ENCODE data around the gene PDS5B. TPM values are rescaled to one million over a fixed set of nuclear protein-coding genes. Genes with fewer than 3 reads are reported as not detected.
"Not testable (repeated sequence)": the region's sequence is repeated elsewhere in the genome, so short reads cannot be mapped to it uniquely, and the experiment has no call there.

The PDS5B gene
- total RNA-seq, 1 experiment from 2014 or later: 16.3 TPM

DNA sequence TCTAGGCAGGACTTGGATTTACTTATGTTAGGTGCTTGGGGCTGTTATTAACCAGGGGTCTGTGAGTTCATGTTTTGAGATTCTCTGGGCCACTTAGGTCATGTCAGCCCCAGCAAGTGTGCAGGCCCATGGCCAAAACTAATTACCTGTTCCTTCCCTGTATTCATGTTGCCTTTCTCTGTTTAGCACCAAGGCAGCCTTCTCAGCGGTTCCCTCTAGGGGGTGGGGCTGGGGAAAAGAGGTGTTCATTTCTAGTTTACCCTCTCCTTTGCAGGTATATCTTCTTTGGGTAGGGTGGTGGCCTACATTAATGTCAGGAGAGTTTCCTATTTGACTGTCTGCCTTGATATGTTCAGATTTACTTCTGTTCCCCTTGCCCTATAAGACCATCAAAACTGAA is 61.7 kb downstream of the PDS5B start:
- no peak for DNase-seq (ENCODE audit: low read depth)

DNA sequence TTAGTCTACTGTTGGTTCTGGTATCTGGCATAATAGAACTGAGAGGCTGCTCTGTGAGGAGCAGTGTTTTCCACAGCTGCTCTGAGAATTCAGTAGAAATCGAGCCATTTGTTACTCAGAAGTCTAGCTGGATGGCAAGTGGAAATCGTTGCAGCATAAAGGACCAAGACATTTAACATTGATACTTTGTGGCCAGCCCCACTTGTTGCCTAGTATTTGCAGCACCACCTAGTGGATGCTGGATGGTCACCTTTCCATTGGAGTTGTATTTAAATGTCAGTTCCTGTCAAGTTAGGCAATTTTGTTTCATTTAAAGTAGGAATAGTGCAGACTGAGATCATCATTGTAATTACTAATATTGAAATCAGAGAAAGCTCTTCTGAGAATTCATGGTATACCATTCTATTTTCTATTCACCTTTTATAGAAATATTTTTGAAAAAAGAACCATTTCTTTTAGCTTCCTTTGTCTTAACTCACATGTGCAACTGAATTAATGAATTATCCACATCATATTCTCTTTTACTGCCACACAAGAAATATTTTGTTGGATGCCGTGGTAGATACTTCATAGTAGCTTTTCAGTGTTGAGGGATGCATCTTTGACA is 64.6 kb downstream of the PDS5B start:
- peak; percentile 66 for DNase-seq (ENCODE audit: low read depth)

DNA sequence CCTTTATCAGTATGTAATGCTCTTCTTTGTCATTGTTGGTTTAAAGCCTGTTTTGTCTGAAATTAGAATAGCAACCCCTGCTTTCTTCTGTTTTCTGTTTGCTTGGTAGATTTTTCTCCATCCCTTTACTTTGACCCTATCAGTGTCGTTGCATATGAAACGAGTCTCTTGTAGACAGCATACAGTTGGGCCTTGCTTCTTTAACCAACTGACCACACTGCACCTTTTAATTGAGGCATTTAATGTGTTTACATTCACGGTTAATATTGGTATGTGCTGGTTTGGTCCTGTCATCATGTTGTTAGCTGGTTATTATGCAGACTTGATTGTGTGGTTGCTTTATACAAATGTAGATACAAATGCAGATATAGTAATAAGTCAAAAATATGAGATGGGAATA is 71.1 kb downstream of the PDS5B start:
- DNase-seq (ENCODE audit: low read depth): no peak

DNA sequence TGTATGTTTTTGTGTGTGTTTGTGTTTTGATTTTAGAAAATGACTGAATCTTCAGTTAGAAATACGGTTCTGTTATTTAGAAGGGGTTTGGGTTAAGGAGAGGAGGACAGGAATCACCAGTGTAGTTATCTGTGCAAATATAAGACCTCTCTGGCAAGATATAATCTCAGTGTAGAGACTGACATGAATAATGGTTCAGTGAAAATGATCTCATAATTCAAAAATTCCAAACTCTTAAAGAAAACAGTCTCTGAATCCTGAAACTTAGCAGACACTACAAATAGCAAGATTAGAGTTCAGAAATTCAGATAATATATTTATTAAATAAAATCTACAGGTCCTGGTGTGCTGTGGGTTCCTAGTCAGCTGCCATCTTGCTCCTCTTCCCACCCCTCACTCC is 73.5 kb downstream of the PDS5B start:
- DNase-seq (ENCODE audit: low read depth): no peak

DNA sequence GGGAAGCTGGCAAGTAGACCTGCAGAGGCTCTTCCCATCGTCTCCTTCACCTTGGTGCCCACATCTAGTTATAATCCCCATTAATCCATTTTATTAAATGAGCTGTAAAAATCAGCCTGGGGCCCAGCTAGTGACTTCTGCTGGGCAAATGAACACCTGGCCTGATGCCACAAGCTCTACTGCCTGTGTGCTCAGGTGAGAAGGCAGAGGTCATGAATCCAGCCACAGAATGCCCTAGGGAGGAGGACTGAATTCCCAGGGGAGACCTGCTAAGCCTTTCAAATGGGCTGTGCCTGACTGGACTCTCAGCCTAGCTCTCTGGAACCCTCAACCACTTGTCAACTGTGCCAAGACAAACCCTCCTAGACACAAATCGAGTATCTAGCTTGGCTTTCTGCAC is 74.0 kb downstream of the PDS5B start:
- no peak for DNase-seq (ENCODE audit: low read depth)

DNA sequence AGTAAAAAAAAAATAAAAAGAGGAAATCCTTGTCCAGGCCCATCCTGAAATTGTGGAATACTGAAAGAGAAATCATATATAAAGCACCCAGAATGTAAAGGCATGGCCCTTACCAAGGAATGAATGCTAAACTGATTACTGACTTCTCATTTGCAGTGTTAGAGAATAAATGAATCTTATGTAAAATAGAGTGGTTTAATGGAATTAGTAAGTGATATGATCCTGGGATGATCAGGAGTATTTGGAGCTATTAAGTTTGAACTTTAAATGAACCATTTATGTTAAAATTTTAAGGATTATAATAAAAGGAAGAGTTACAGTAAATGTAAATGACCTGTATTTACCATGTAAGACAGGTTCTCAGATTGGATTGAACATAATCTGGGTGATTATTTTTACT is 75.4 kb downstream of the PDS5B start:
- DNase-seq (ENCODE audit: low read depth): no peak

DNA sequence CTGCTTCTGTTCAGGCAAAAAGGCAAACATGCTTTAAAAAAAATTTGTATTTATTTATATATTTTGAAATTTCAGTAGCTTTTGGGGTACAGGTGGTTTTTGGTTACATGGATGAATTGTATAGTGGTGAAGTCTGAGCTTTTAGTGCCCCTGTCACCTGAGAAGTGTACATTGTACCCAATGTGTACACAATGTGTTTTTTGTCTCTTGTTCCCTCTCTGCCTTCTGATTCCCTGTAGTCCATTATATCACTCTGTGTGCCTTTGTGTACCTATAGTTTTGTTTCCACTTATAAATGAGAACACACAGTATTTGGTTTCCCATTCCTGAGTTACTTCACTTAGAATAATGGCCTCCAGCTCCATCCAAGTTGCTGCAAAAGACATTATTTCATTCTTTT is 77.4 kb downstream of the PDS5B start:
- no peak for DNase-seq (ENCODE audit: low read depth)

DNA sequence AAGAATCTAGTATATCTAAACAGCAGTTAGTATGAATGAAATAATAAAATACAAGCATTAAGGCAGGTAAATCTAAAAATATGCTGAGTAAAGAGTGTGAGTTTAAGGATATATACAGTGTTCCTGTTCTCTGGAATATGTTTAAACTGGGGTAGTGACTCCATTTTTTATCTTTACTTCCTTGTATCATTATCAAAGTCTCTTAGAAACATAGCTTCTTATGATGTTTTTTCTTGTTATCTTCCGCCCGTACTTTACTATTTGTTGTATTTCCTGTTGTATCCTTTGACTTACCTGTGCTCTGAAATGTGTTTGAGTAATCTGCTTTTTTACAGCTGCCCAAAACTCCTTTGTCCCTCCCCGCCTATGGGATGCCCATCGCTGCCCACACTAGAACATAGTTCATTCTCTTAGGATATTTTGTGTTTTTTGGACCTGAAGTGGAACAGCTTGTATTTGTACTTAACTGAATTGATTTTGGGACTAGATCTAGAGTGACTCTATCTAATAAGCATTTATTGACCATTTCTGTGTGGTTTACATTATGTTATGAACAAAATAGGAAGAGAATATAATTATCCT is 80.8 kb downstream of the PDS5B start:
- DNase-seq (ENCODE audit: low read depth): no peak

DNA sequence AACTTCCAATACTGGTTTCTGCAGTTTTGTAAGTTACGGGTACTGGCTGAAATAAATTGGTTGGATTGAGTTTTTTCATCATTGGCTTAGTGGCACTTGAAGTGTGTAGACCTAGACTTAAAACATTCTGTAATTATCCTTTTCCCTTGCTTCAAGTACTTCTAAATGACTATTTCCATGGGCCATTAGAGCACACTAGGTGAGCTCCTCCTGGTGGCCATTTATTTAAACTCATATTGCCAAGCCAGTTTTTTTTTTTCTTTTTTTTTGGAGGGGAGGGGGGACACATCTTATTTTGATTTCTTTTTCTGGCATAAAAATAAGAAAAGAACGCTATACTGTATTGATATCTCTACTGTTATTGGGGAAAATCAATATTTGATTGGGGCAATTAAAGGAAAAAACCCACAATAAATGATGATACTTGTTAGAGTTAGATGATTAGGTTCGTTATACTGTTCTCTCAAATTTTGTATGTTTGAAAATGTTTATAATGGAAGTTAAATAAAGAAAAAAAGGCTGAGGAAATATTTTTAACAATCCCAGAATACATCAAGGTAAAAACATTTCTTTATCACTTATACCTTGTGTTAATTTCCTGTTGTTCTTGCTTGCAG is 82.9 kb downstream of the PDS5B start:
- DNase-seq (ENCODE audit: low read depth): peak; percentile 46

DNA sequence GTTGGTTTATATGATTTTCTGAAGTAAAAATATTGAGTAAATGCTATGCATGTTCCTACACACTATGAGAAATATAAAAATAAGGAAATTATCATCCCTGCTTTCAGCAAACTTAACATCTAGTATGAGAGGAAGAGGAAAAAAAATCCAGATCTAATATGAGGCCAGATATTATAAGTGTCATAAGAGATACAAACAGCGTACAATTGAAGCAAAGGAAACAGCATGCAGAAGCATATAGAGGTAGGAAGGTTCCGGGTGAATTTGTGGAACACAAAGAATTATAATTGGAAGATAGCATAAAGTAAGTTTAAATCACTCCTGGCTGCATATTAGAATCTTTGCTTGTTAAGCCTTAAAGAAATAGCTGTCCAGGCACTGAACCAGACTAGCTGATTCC is 88.3 kb downstream of the PDS5B start:
- DNase-seq (ENCODE audit: low read depth): no peak

DNA sequence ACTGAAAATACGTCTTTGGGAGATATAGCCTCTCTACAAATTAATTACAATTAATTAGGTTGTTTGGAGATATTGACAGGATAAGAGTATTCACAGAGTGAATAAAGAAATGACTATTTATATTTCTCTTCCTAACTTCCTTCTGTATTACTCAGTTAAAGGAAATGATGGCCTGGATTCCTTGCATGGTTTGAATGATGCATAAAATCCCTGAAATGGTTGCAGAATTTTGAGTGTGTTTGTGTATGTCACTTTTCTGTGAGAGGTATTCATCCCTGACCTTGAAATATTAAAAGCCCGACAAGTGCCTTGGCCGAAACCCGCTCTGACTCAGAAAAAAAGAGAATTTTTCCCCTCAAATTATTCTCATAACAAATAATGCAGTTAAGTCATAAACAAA is 90.0 kb downstream of the PDS5B start:
- DNase-seq (ENCODE audit: low read depth): no peak

DNA sequence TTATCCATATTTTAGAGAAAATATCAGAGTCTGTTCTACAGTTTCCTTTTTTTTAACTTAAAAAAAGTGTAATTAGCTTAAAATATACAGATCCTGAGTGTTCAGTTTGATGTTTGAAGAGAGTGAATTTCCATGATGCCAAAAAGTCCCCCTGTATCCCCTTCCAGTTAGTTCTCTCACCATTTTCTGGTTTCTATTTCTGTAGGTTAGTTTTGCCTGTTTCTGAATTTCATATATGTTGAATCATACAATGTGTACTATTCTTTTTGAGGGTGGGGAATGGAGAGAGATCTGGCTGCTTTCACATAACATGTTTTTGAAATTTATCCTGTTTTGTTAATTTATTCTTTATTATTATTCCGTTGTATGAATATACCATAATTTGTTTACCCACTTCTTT is 95.9 kb downstream of the PDS5B start:
- DNase-seq (ENCODE audit: low read depth): no peak

DNA sequence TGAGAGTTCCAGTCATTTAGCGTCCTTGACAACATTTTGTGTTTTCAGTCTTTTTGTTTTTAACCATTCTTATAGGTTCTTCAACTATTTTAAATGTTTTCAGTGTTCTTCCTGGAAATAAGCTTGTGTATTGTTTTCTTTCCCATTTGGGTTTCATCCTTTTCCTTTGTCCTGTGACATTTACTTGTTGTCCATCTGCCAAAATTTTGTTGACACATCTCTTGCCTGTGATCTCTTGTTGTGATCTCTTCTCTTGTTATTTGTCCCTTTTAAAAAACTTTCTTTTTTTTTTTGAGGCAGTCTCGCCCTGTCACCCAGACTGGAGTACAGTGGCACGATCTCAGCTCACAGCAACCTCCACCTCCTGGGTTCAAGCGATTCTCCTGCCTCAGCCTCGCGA is 96.5 kb downstream of the PDS5B start:
- no peak for DNase-seq (ENCODE audit: low read depth)

DNA sequence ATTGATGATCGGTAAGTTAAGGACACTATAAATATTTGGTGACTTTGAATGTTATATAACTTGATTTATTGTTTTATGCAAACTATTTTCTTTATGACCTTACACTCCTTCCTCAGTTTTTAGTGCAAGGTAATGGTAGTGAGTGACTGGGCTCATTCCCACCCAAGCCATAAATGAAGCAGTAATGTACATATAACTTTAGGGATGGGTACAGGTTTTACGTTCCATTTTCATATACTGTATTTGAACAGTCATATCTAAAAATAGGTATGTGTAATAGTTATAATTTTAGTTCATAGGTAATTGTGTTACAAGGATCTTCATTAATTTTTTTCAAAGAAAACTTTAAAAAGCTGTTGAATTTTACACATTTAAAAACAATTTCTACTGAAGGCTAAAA is 101.0 kb downstream of the PDS5B start:
- DNase-seq (ENCODE audit: low read depth): no peak

DNA sequence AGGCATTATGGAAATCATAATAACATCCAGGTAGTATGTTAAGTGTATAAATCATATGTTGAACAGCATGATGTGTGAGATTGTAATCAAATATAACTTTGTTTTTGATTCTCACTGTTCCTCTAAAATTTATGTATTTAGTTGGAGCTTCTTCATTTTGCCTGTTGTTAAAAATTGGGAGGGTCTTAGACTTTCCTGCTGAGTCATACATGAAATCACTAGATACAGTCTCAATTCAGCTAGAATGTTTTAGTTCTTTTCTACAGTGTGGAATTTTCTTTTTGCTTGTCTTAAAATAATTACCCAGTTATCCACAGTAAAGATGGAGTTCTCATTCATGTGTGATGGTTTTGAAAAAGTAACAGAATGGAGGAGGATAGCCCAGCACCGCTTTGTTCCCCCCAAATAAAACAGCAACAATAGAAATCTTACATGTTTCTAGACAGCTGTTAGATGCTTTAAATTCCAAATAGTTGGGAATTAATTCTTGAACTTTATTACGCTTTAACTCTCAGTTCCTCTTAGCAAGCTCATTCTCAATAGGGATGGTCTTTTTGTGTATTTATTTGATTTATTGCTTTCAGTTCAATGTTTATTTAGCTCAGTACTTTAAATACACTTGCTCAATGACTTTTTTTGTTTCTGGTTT is 109.5 kb downstream of the PDS5B start:
- no peak for DNase-seq (ENCODE audit: low read depth)

DNA sequence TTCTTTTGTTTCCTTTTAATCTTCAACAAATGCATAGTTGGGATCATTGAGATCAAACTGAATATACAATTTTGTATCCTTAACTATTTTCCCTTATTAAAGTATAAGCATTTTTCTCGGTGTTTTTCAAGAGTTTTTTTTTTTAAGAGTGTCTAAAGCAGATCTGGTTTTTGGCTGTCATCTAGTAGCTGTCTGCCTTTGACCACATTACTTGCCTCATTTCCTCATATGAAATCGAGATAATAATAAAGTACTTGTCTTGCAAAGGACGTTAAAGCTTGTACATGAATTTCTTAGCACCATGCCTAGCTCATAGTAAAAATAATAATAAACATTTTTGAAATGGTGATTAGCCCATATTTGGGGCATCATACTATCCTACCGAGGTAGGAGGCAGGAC is 121.2 kb downstream of the PDS5B start:
- DNase-seq (ENCODE audit: low read depth): no peak

DNA sequence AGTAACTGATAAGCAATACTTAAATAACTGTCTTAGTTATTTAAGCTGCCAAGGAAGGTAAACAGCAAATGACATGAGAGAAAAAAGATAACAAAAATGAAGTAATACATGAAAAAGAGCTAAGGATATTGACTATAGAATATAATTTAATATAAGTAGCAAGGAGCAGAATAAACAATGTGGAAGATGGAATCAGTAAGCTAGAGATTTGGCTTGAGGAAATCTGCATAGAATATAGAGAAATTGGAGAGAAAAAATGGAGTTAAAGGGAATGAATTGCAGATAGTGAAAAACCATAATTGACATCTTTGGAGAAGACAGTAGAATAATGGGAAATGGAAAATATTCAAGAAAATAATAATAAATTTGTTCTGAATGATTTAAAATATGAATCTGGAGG is 127.1 kb downstream of the PDS5B start:
- no peak for DNase-seq (ENCODE audit: low read depth)

DNA sequence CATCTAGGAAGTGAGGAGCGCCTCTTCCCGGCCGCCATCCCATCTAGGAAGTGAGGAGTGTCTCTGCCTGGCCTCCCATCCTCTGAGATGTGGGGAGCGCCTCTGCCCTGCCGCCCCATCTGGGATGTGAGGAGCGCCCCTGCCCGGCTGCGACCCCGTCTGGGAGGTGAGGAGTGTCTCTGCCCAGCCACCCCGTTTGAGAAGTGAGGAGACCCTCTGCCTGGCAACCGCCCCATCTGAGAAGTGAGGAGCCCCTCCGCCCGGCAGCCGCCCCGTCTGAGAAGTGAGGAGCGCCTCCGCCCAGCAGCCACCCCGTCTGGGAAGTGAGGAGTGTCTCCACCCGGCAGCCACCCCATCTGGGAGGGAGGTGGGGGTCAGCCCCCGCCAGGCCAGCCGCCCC is 129.9 kb downstream of the PDS5B start:
- not testable (repeated sequence) for DNase-seq (ENCODE audit: low read depth)

DNA sequence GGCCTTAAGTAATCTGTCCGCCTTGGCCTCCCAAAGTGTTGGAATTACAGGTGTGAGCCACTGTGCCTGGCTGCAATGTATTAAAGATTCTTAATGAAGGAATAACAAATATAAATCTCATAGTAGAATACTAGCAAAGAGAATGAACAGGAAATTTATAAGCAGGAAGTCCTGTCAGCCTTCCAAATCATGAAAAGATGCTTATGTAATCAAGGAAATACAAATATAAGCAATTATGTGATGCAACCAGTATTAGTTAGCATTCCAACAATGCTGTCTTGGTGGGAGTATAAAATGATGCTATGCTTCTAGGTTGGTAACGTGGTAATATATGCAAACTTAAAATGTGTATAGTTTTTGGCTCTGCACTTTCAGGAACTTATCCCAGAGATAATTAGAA is 133.8 kb downstream of the PDS5B start:
- DNase-seq (ENCODE audit: low read depth): no peak

DNA sequence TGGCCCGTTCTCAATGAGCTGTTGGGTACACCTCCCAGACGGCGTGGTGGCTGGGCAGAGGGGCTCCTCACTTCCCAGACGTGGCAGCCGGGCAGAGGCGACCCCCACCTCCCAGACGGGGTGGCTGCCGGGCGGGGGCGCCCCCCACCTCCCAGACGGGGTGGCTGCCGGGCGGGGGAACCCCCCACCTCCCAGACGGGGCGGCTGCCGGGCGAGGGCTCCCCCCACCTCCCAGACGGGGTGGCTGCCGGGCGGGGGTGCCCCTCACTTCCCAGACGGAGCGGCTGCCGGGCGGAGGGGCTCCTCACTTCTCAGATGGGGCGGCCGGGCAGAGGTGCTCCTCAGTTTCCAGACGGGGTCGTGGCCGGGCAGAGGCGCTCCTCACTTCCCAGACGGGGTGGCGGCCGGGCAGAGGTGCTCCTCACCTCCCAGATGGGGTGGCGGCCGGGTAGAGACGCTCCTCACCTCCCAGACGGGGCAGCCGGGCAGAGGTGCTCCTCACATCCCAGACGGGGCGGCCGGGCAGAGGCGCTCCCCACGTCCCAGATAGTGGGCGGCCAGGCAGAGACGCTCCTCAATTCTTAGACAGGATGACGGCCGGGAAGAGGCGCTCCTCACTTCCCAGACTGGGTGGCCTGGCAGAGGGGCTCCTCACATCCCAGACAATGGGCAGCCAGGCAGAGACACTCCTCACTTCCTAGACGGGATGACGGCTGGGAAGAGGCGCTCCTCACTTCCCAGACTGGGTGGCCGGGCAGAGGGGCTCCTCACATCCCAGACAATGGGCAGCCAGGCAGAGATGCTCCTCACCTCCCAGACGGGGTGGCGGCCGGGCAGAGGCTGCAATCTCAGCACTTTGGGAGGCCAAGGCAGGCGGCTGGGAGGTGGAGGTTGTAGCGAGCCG is 135.1 kb downstream of the PDS5B start:
- DNase-seq (ENCODE audit: low read depth): not testable (repeated sequence)

DNA sequence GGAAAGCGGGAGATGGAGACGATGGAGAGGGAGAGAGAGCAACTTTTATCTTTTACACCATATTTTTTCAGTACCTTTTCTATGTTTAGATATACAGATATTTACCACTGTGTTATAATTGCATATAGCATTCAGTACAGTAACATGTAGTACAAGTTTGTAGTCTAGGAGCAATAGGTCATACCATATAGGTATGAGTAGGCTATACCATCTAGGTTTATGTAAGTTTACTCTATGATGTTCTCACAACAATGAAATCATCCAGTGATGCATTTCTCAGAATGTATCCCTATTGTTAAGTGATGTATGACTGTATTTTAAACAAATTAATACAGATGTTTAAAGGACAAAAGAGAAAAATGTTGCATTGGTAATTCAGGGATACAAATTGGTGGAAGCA is 136.1 kb downstream of the PDS5B start:
- DNase-seq (ENCODE audit: low read depth): no peak

DNA sequence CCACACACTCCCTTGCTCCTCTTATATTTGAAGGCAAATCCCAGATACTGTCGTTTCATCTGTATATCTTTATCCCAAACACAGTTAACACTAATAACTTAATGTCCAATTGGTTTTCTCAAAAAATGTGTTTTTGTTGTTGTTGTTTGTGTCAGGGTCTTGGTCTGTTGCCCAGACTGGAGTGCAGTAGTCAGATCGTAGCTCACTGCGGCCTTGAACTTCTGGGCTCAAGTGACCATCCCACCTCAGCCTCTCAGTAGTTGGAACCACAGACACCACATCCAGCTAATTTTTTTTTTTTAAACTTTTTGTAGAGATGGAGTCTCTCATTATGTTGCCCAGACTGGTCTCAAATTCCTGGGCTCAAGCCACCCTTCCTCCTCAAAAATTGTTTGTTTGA is 137.7 kb downstream of the PDS5B start:
- no peak for DNase-seq (ENCODE audit: low read depth)

Measured in RPMI7951 (cell line).